T-helper 2 cell (primary cell): Measurements from ENCODE around the gene MYOC.
"Not testable (repeated sequence)": the region's sequence is repeated elsewhere in the genome, so short reads cannot be mapped to it uniquely, and the experiment has no call there.

ENCODE experiments used
- DNase-seq, 5 experiments: peaks; one replicate each; pipeline versions ENCODE4 v3.0.0 to v3.0.0-alpha.2; 2012 to 2022

The MYOC gene

DNA sequence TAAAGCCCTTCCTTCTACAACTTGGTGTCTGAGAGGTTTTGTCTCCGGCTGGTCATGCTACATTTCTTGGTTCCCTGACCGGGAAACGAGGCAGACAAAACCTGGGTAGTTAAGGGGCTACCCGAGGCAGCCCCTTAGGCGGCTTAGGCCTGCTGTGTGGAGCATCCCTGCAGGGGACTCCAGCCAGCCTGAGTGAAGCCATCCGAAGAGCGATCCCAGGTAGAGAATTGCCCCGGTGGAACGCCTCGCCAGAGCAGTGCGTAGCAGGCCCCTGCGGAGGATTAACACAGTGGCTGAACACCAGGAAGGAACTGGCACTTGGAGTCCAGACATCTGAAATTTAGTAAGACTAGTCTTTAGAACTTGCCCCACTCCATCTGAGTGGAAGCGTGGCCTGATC is 51.6 kb downstream of the MYOC start:
- no peak for DNase-seq

DNA sequence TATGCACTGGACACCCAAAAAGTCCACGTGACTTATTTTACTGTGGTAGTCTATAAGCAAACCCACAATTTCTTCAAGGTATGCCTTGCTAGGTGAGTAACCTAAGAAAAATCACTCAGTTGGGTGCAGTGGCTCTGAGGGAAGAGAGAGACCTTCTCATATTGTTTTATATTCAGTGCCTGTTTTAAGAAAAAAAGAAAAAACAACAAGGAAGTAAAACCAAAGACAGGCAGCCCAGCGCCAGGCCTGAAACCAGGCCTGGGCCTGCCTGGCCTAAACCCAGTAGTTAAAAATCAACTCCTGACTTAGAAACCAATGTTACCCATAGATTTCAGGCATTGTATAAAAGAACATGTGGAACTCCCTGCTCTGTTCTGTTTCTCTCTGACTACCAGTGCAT is 52.2 kb downstream of the MYOC start:
- DNase-seq = not testable (repeated sequence)

DNA sequence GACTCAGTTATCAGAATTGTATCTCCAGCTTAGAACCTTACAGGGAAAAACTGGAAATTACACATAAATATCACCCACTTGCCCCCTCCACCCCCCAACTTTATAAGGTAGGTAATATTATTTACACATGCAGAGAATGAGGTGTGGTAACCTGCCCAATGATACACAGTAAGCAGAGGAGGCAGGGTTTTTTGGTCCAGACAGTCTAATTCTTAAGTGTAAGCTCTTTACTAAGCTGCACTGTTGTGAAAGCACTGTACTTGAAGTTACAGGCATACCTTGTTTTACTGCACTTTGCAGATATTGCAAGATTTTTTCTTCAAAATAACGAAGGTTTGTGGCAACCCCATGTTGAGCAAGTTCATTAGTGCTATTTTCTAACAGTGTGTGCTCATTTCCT is 55.3 kb downstream of the MYOC start:
- DNase-seq = no peak

DNA sequence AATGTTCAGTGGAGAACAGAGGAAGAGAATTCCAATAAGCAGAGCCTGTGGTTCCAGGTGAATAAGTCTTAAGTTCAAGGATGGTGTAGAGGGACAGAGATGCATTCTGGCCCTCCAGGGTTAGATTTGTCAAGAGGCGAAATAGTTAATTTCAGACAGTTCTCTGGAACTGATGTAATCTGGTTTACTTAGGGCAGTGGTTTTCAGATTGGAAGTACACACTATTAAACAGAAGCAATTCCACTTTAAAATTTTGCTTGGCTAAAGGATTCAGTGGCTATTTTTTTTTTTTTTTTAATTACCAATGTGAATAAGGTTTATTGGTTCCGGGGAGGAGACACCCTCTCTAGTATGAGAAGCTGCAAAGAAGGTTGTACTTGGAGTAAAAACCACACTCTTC is 55.8 kb downstream of the MYOC start:
- no peak for DNase-seq

DNA sequence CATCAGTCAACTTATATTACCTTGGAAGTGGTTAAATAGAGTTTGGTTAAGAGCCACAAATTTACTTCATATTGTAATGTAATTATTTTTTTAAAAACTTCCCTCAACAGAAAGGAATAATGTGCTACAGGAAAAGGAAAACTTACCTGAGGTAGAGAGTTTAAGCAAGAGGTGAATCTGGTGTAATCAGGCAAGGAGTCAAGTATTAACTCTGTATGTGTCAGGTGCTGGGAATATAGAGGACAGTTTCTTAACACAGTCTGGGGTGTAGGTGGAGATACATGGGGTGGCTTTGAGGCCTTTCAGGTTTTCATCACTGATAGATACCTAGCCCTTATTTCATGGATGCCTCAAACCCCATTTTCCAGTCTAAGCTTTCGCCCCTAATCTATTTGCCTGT is 56.4 kb downstream of the MYOC start:
- DNase-seq = no peak

DNA sequence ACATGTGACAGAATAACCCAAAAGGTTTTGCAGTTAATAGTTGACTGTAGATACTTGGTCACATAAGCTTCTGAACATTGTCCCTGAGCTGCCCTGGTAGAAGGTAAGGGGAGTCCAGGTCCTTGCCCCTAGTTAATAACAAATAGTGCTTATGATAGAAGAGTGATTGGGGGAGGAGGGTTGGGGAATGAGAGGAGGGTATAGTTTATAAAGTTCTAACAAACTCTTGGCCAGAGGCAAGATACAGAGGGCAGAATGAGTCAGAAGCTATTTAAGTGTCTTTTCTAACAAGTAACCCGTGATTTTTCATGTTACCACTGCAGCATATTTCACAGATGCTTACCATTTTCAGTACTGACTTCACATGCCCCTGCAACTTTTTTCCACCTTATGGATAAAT is 57.2 kb downstream of the MYOC start:
- no peak for DNase-seq

DNA sequence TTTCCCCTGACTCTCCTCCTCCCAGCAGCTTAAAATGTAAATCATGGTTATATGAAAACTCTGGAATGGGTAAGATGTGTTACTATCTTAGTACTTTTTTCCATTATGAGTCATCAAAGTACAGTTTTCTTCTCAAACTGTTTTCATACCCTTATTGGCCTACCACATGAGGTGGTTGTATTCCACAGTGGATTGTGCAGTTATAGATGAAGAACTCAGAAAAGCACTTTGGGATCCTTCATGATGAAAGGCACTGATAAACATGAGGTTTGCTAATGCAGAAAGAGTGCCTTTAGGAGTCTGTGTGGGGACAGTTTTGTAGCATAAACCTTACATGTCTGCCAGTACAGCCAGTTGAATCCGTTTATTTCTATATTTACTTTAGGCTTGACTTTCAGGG is 62.5 kb downstream of the MYOC start:
- DNase-seq = peak in 1 of 5 experiments; percentile 4

DNA sequence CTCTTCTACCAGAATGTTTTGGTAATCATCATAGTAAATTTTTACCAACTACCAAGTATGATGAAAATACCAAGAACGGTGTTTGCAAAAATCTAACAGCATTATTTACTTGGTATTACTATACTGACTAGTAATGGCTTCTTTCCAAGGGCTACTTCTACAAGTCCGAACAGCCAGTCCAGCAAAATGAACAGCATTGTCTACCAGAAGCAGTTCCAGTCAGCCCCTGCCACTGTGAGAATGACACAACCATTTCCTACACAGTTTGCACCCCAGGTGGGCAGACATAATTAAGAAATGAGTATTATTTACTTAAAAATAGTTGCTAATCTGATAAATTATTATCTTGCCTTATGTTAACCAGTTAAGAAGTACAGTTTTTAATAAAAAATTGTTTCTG is 64.3 kb downstream of the MYOC start:
- DNase-seq = no peak

DNA sequence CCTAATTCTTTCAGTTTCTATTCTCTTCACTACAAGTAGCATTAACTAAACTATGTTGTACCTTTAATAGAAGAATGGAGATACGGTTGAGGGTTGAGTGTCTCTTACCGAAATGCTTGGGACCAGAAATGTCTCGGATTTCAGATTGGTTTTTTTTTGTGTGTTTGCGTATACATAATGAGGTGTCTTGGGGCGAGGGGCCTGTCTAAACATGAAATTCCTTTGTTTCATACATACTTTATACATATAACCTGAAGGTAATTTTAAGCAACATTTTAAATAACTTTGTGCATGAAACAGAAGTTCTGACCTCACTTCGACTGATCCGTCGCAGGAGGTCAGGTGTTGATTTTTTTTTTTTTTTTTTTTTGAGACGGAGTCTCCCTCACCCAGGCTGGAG is 66.8 kb downstream of the MYOC start:
- no peak for DNase-seq
